HepG2 (cell line): ENCODE data around the gene DYDC2. TPM values are rescaled to one million over a fixed set of nuclear protein-coding genes. Genes with fewer than 3 reads are reported as not detected.
A peak's percentile ranks its signal among the peaks of the same experiment; 100 is the strongest.

Source experiments
- EP300 ChIP-seq, 3 experiments: sonication (generic) in 1 of 3; formaldehyde crosslinking in 1 of 3; IDR thresholded peaks; 2 replicates each; pipeline versions ENCODE4 v1.5.1 to v1.6.1; 2011 to 2020; ENCODE audit warnings: low read depth in 2 of 3, low read length in 2 of 3, borderline replicate concordance in 1 of 3, improper control_type of control experiment in 1 of 3, mild to moderate bottlenecking in 1 of 3, missing genetic modification reagents in 1 of 3, moderate library complexity in 1 of 3
- GABPB1 ChIP-seq: IDR thresholded peaks from 2 replicates; pipeline ENCODE4 v1.6.1; 2016; ENCODE audit warnings: mild to moderate bottlenecking, missing genetic modification reagents, moderate library complexity, missing compliant biosample characterization
- GTF2F1 ChIP-seq: fragments of 150-350 bp; IDR thresholded peaks from 2 replicates; pipeline ENCODE4 v1.6.1; 2014; ENCODE audit warnings: low read length
- HNF4G ChIP-seq, 2 experiments: sonication (generic) in 1 of 2; formaldehyde crosslinking in 1 of 2; IDR thresholded peaks; 2 replicates each; pipeline versions ENCODE4 v1.4.0 to v1.6.1; 2011 to 2020; ENCODE audit warnings: borderline replicate concordance in 2 of 2, low read depth in 2 of 2, mild to moderate bottlenecking in 2 of 2, low read length in 1 of 2, missing genetic modification reagents in 1 of 2, moderate library complexity in 1 of 2
- IKZF4 ChIP-seq: sonication (generic); formaldehyde crosslinking; IDR thresholded peaks from 2 replicates; pipeline ENCODE4 v1.5.1; 2020; ENCODE audit warnings: borderline replicate concordance, mild to moderate bottlenecking, low read depth, missing genetic modification reagents; ENCODE audit errors: not compliant biosample characterization
- LCORL ChIP-seq, 2 experiments: fragments of 450-650 bp in 1 of 2; sonication (generic) in 1 of 2; formaldehyde crosslinking in 1 of 2; IDR thresholded peaks; 2 replicates each; pipeline versions ENCODE4 v1.5.0 to v1.6.1; 2017 to 2020; ENCODE audit warnings: antibody characterized with exemption in 1 of 2, missing genetic modification reagents in 1 of 2
- SKI ChIP-seq: fragments of 450-650 bp; IDR thresholded peaks from one replicate; pipeline ENCODE4 v1.6.1; 2018; ENCODE audit warnings: mild to moderate bottlenecking; ENCODE audit not compliant: partially characterized antibody
- SP1 ChIP-seq, 2 experiments: fragments of 450-650 bp in 1 of 2; sonication (generic) in 1 of 2; formaldehyde crosslinking in 1 of 2; IDR thresholded peaks; 2 replicates each; pipeline versions ENCODE4 v1.4.0 to v1.6.1; 2016 to 2020; ENCODE audit warnings: missing genetic modification reagents in 1 of 2
- TAF15 ChIP-seq: fragments of 200-400 bp; formaldehyde crosslinking; IDR thresholded peaks from one replicate; pipeline ENCODE4 v1.6.1; 2018; ENCODE audit warnings: mild to moderate bottlenecking, low read depth, low read length; ENCODE audit not compliant: poor library complexity, severe bottlenecking
- TSC22D2 ChIP-seq: sonication (generic); formaldehyde crosslinking; IDR thresholded peaks from 2 replicates; pipeline ENCODE4 v1.5.1; 2020; ENCODE audit warnings: missing genetic modification reagents, mild to moderate bottlenecking, borderline replicate concordance
- ZNF251 ChIP-seq: sonication (generic); formaldehyde crosslinking; IDR thresholded peaks from 2 replicates; pipeline ENCODE4 v1.9.0; 2021; ENCODE audit warnings: mild to moderate bottlenecking, missing genetic modification reagents
- ZNF432 ChIP-seq: sonication (generic); formaldehyde crosslinking; IDR thresholded peaks from 2 replicates; pipeline ENCODE4 v1.5.0; 2020; ENCODE audit warnings: missing genetic modification reagents, mild to moderate bottlenecking, borderline replicate concordance
- ZNF556 ChIP-seq: sonication (generic); formaldehyde crosslinking; IDR thresholded peaks from 2 replicates; pipeline ENCODE4 v1.4.0; 2020; ENCODE audit warnings: mild to moderate bottlenecking, missing genetic modification reagents, borderline replicate concordance
- ZNF589 ChIP-seq: sonication (generic); formaldehyde crosslinking; conservative IDR thresholded peaks from 2 replicates; pipeline ENCODE4 v1.8.0; 2022; ENCODE audit warnings: mild to moderate bottlenecking, moderate library complexity, missing genetic modification reagents
- ZNF614 ChIP-seq: IDR thresholded peaks from 2 replicates; pipeline ENCODE4 v1.6.1; 2018; ENCODE audit warnings: missing biosample characterization, missing genetic modification reagents, inconsistent platforms, borderline replicate concordance
- ZNF678 ChIP-seq: sonication (generic); formaldehyde crosslinking; IDR thresholded peaks from 2 replicates; pipeline ENCODE4 v1.4.0; 2020; ENCODE audit warnings: mild to moderate bottlenecking, missing genetic modification reagents
- ZNF713 ChIP-seq: sonication (generic); formaldehyde crosslinking; IDR thresholded peaks from 2 replicates; pipeline ENCODE4 v1.4.0; 2020; ENCODE audit warnings: mild to moderate bottlenecking, missing genetic modification reagents
- ZNF724P ChIP-seq: sonication (generic); formaldehyde crosslinking; IDR thresholded peaks from 2 replicates; pipeline ENCODE4 v1.8.0; 2022; ENCODE audit warnings: missing genetic modification reagents, borderline replicate concordance
- polyA plus RNA-seq, 8 experiments: library from polyadenylated mRNA; depleted of rRNA in 3 of 8; stranded (reverse) in 7 of 8; unstranded in 1 of 8; fragments of >200 nt; fragmentation: Illumina TruSeq in 4 of 8; extraction: Trizol in 4 of 8; gene quantifications; 2 replicates each; pipeline versions ENCODE4 v1.2.1 to v1.2.3, GENCODE V29; 2011 to 2016; ENCODE audit warnings: low read depth in 4 of 8, missing spikeins in 1 of 8, mixed read lengths in 1 of 8; ENCODE audit not compliant: insufficient read depth in 1 of 8
- total RNA-seq, 5 experiments: library from RNA; depleted of rRNA; stranded (reverse); fragments of >200 nt; fragmentation: Illumina TruSeq; extraction: Trizol; gene quantifications; 2 replicates each; pipeline ENCODE4 v1.2.3, GENCODE V29; 2016; ENCODE audit warnings: low read depth in 1 of 5
- TF ChIP-seq, protein P1 (sequence below): sonication (generic); formaldehyde crosslinking; IDR thresholded peaks from 2 replicates; pipeline ENCODE4 v1.5.0; 2020; ENCODE audit warnings: mild to moderate bottlenecking, missing genetic modification reagents
- TF ChIP-seq, protein P2 (sequence below): sonication (generic); formaldehyde crosslinking; IDR thresholded peaks from 2 replicates; pipeline ENCODE4 v1.9.0; 2021; ENCODE audit warnings: missing genetic modification reagents, borderline replicate concordance
- TF ChIP-seq, protein P3 (sequence below): sonication (generic); formaldehyde crosslinking; IDR thresholded peaks from 2 replicates; pipeline ENCODE4 v1.5.0; 2020; ENCODE audit warnings: missing genetic modification reagents
- TF ChIP-seq, protein P4 (sequence below): sonication (generic); formaldehyde crosslinking; IDR thresholded peaks from 2 replicates; pipeline ENCODE4 v1.4.0; 2020; ENCODE audit warnings: mild to moderate bottlenecking, missing genetic modification reagents

Gene DYDC2
- total and polyA plus RNA-seq, 2 of the 13 experiments (the other 11 are each of a cell fraction or from before 2014, with no cell fraction given): 0.98 to 2.3 TPM

DNA sequence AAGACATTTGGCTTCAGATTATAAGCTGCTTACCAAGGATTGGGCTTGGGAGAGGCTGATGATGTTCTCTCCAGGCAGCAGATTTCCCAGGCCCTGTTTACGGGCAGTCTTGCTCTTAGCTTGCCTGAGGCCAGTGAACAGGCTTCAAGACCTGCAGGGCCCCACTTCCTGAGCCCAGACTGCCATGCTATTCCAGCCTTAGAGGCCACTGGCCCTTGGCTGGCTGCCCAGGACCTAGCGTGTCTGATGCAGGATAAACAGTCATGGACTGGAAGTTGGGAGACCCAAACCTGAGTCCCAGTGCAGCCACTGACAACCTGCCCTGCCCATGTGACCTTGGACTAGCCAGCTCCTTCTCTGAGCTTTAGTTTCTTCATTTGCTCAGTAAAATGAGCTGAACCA lies 54.7 kb downstream of the DYDC2 start (continued):
- TF ChIP-seq SP1 (IDR thresholded peaks at IDR 0.05) (no peak), SP1 (CRISPR knock-in tag; IDR thresholded peaks at IDR 0.05) (no peak), IKZF4 (CRISPR knock-in tag) (no peak), ZNF678 (CRISPR knock-in tag) (no peak), LCORL (IDR thresholded peaks at IDR 0.05) (no peak), LCORL (CRISPR knock-in tag; IDR thresholded peaks at IDR 0.05) (no peak), HNF4G (IDR thresholded peaks at IDR 0.05; ENCODE audit: borderline replicate concordance, low read depth, low read length) (no peak), HNF4G (CRISPR knock-in tag; IDR thresholded peaks at IDR 0.05; ENCODE audit: borderline replicate concordance, low read depth) (peak; percentile 24; the same call in 1 of the 2 replicates), SKI (peak; percentile 19), GABPB1 (CRISPR knock-in tag) (peak; percentile 37; the same call in 1 of the 2 replicates), EP300 (IDR thresholded peaks at IDR 0.05; ENCODE audit: low read depth in 2 of 2, low read length in 2 of 2) (no peak), EP300 (CRISPR knock-in tag; IDR thresholded peaks at IDR 0.05; ENCODE audit: borderline replicate concordance) (no peak), ZNF724P (CRISPR knock-in tag) (no peak), ZNF589 (no peak), TAF15 (no peak), GTF2F1 (no peak), ZNF432 (CRISPR knock-in tag) (no peak), ZNF251 (CRISPR knock-in tag) (no peak), TSC22D2 (CRISPR knock-in tag) (no peak), ZNF713 (no peak), ZNF614 (CRISPR knock-in tag) (peak; percentile 34; the same call in 1 of the 2 replicates), ZNF556 (no peak)
- TF ChIP-seq, protein P1, sequence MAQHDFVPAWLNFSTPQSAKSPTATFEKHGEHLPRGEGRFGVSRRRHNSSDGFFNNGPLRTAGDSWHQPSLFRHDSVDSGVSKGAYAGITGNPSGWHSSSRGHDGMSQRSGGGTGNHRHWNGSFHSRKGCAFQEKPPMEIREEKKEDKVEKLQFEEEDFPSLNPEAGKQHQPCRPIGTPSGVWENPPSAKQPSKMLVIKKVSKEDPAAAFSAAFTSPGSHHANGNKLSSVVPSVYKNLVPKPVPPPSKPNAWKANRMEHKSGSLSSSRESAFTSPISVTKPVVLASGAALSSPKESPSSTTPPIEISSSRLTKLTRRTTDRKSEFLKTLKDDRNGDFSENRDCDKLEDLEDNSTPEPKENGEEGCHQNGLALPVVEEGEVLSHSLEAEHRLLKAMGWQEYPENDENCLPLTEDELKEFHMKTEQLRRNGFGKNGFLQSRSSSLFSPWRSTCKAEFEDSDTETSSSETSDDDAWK (CRISPR knock-in tag): no peak
- TF ChIP-seq, protein P2, sequence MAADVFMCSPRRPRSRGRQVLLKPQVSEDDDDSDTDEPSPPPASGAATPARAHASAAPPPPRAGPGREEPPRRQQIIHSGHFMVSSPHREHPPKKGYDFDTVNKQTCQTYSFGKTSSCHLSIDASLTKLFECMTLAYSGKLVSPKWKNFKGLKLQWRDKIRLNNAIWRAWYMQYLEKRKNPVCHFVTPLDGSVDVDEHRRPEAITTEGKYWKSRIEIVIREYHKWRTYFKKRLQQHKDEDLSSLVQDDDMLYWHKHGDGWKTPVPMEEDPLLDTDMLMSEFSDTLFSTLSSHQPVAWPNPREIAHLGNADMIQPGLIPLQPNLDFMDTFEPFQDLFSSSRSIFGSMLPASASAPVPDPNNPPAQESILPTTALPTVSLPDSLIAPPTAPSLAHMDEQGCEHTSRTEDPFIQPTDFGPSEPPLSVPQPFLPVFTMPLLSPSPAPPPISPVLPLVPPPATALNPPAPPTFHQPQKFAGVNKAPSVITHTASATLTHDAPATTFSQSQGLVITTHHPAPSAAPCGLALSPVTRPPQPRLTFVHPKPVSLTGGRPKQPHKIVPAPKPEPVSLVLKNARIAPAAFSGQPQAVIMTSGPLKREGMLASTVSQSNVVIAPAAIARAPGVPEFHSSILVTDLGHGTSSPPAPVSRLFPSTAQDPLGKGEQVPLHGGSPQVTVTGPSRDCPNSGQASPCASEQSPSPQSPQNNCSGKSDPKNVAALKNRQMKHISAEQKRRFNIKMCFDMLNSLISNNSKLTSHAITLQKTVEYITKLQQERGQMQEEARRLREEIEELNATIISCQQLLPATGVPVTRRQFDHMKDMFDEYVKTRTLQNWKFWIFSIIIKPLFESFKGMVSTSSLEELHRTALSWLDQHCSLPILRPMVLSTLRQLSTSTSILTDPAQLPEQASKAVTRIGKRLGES (CRISPR knock-in tag): no peak
- TF ChIP-seq, protein P3, sequence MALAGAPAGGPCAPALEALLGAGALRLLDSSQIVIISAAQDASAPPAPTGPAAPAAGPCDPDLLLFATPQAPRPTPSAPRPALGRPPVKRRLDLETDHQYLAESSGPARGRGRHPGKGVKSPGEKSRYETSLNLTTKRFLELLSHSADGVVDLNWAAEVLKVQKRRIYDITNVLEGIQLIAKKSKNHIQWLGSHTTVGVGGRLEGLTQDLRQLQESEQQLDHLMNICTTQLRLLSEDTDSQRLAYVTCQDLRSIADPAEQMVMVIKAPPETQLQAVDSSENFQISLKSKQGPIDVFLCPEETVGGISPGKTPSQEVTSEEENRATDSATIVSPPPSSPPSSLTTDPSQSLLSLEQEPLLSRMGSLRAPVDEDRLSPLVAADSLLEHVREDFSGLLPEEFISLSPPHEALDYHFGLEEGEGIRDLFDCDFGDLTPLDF (CRISPR knock-in tag): no peak
- TF ChIP-seq, protein P4, sequence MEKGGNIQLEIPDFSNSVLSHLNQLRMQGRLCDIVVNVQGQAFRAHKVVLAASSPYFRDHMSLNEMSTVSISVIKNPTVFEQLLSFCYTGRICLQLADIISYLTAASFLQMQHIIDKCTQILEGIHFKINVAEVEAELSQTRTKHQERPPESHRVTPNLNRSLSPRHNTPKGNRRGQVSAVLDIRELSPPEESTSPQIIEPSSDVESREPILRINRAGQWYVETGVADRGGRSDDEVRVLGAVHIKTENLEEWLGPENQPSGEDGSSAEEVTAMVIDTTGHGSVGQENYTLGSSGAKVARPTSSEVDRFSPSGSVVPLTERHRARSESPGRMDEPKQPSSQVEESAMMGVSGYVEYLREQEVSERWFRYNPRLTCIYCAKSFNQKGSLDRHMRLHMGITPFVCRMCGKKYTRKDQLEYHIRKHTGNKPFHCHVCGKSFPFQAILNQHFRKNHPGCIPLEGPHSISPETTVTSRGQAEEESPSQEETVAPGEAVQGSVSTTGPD (CRISPR knock-in tag): no peak
